Nephron progenitor cell (in vitro differentiated cells): ENCODE results near the gene YTHDF2.

ENCODE experiments used
- DNase-seq: peaks from one replicate; pipeline ENCODE4 v3.0.0; 2021
- H3K27ac Mint-ChIP-seq: 2 replicates; pipeline ENCODE4 v1.8.0; 2021; ENCODE audit warnings: mild to moderate bottlenecking, moderate library complexity, mixed read lengths
- H3K27me3 Mint-ChIP-seq: 2 replicates; pipeline ENCODE4 v1.8.0; 2021; ENCODE audit warnings: mild to moderate bottlenecking, low read depth, mixed read lengths; ENCODE audit not compliant: poor library complexity
- H3K36me3 Mint-ChIP-seq: 2 replicates; pipeline ENCODE4 v1.8.0; 2021; ENCODE audit warnings: low read depth, mixed read lengths
- H3K4me1 Mint-ChIP-seq: 2 replicates; pipeline ENCODE4 v1.8.0; 2021; ENCODE audit warnings: mixed read lengths
- H3K4me3 Mint-ChIP-seq: 2 replicates; pipeline ENCODE4 v1.8.0; 2021; ENCODE audit warnings: mild to moderate bottlenecking, moderate library complexity, mixed read lengths
- H3K9me3 Mint-ChIP-seq: 2 replicates; pipeline ENCODE4 v1.8.0; 2021; ENCODE audit warnings: mild to moderate bottlenecking, moderate library complexity, mixed read lengths
- CTCF ChIP-seq: fragments of 200-600 bp; sonication (generic); IDR thresholded peaks from 2 replicates; pipeline ENCODE4 v1.5.0; 2021; ENCODE audit warnings: antibody characterized with exemption

The YTHDF2 gene

GRCh38 chr1:28812669-28813468, 76.1 kb downstream of the YTHDF2 start:
- H3K27ac Mint-ChIP-seq, result no peak overlapping the region
- H3K27me3 Mint-ChIP-seq, result peaks cover 90% of the 10 kb centered on the region

GRCh38 chr1:28813931-28814465, 77.3 kb downstream of the YTHDF2 start:
- H3K27me3 Mint-ChIP-seq, result peaks cover 88% of the 10 kb centered on the region
- no peak for TF ChIP-seq CTCF
- H3K4me3 Mint-ChIP-seq, result no peak overlapping the region
- no peaks in the 10 kb centered on the region for H3K36me3 Mint-ChIP-seq
- peaks cover 13% of the 10 kb centered on the region for H3K4me1 Mint-ChIP-seq
- H3K9me3 Mint-ChIP-seq, result peaks cover 16% of the 10 kb centered on the region
- no peak overlapping the region for H3K27ac Mint-ChIP-seq
- no peak for DNase-seq

More at GRCh38 chr1:28812669-28813468, 76.1 kb downstream of the YTHDF2 start:
- Mint-ChIP-seq H3K9me3 (peaks cover 16% of the 10 kb centered on the region), H3K4me1 (peaks cover 13% of the 10 kb centered on the region), H3K36me3 (no peaks in the 10 kb centered on the region), H3K4me3 (peak overlapping the region; percentile 40)
- no peak for DNase-seq
- no peak for TF ChIP-seq CTCF

GRCh38 chr1:28815533-28816185, 78.9 kb downstream of the YTHDF2 start:
- Mint-ChIP-seq H3K4me3 (no peak overlapping the region), H3K9me3 (peaks cover 16% of the 10 kb centered on the region), H3K27me3 (peaks cover 78% of the 10 kb centered on the region), H3K27ac (no peak overlapping the region), H3K4me1 (peaks cover 13% of the 10 kb centered on the region), H3K36me3 (no peaks in the 10 kb centered on the region)
- no peak for DNase-seq
- TF ChIP-seq CTCF, result no peak

- Mint-ChIP-seq H3K27ac (no peak overlapping the region), H3K27me3 (peaks cover 74% of the 10 kb centered on the region), H3K36me3 (no peaks in the 10 kb centered on the region), H3K4me1 (peaks cover 13% of the 10 kb centered on the region), H3K4me3 (no peak overlapping the region), H3K9me3 (peaks cover 10% of the 10 kb centered on the region)
- DNase-seq, result no peak
- no peak for TF ChIP-seq CTCF
These were observed 80.4 kb downstream of the YTHDF2 start for GRCh38 chr1:28817133-28817532.

- DNase-seq, result no peak
- TF ChIP-seq CTCF, result no peak
- peaks cover 18% of the 10 kb centered on the region for H3K4me1 Mint-ChIP-seq
- no peaks in the 10 kb centered on the region for H3K36me3 Mint-ChIP-seq
- no peaks in the 10 kb centered on the region for H3K9me3 Mint-ChIP-seq
- no peak overlapping the region for H3K4me3 Mint-ChIP-seq
- H3K27me3 Mint-ChIP-seq, result peaks cover 56% of the 10 kb centered on the region
- H3K27ac Mint-ChIP-seq, result no peak overlapping the region
These were observed 82.3 kb downstream of the YTHDF2 start for GRCh38 chr1:28819020-28819419.
